ENCODE measurements around the gene PIP5K1A. TPM values are rescaled to one million over a fixed set of nuclear protein-coding genes. Genes with fewer than 3 reads are reported as not detected.
"Not testable (repeated sequence)": the region's sequence is repeated elsewhere in the genome, so short reads cannot be mapped to it uniquely, and the experiment has no call there.

PIP5K1A gene
- total RNA-seq, 4 donors from 2014 or later = 52.6 to 89.0 (median 62.4) TPM

- Histone ChIP-seq H3K27ac (no peak overlapping the region), H3K27me3 (no peaks in the 10 kb centered on the region), H3K4me3 (no peak overlapping the region), H3K36me3 (no peaks in the 10 kb centered on the region), H3K9me3 (no peaks in the 10 kb centered on the region), H3K4me1 (peaks cover 4 to 37% (median 22%) of the 10 kb centered on the region in 4 donors)
- 74 to 81% methylated on average over 7 of the region's 7 CpGs for WGBS, 2 donors
- TF ChIP-seq POLR2A (IDR thresholded peaks at IDR 0.05) (no peak), EP300 (IDR thresholded peaks at IDR 0.05) (no peak)
- TF ChIP-seq, protein P1, sequence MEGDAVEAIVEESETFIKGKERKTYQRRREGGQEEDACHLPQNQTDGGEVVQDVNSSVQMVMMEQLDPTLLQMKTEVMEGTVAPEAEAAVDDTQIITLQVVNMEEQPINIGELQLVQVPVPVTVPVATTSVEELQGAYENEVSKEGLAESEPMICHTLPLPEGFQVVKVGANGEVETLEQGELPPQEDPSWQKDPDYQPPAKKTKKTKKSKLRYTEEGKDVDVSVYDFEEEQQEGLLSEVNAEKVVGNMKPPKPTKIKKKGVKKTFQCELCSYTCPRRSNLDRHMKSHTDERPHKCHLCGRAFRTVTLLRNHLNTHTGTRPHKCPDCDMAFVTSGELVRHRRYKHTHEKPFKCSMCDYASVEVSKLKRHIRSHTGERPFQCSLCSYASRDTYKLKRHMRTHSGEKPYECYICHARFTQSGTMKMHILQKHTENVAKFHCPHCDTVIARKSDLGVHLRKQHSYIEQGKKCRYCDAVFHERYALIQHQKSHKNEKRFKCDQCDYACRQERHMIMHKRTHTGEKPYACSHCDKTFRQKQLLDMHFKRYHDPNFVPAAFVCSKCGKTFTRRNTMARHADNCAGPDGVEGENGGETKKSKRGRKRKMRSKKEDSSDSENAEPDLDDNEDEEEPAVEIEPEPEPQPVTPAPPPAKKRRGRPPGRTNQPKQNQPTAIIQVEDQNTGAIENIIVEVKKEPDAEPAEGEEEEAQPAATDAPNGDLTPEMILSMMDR (IDR thresholded peaks at IDR 0.05) = no peak
- no peak for DNase-seq (ENCODE audit: low spot score in 2 of 2)
Observed at GRCh38 chr1:151192047-151192446, 6.3 kb upstream of the PIP5K1A start.

DNA sequence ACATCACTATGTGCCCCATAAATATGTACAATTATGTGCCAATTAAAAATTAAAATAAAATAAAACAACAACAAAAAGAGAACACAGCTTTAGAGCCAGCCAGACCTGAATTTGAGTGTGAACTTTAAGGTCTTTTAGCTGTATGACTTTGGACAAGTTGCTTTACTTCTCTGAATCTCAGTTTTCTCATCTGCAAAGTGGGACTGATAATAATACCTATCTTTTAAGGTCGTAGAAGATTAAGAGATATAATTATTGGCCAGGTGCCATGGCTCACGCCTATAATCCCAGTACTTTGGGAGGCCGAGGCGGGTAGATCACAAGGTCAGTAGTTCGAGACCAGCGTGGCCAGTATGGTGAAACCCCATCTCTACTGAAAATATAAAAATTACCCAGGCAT, 5.0 kb upstream of the PIP5K1A start:
- H3K27me3 ChIP-seq = no peaks in the 10 kb centered on the region
- no peak for DNase-seq (ENCODE audit: low spot score in 2 of 2)
- H3K4me1 ChIP-seq = peaks cover 4 to 31% (median 20%) of the 10 kb centered on the region in 4 donors
- no peaks in the 10 kb centered on the region for H3K9me3 ChIP-seq
- no peaks in the 10 kb centered on the region for H3K36me3 ChIP-seq
- H3K4me3 ChIP-seq = no peak overlapping the region
- WGBS, 2 donors = 76% methylated on average over 6 of the region's 6 CpGs
- TF ChIP-seq POLR2A (IDR thresholded peaks at IDR 0.05) (no peak), EP300 (IDR thresholded peaks at IDR 0.05) (no peak)
- TF ChIP-seq, protein P1 (IDR thresholded peaks at IDR 0.05) = no peak
- H3K27ac ChIP-seq = no peak overlapping the region

DNA sequence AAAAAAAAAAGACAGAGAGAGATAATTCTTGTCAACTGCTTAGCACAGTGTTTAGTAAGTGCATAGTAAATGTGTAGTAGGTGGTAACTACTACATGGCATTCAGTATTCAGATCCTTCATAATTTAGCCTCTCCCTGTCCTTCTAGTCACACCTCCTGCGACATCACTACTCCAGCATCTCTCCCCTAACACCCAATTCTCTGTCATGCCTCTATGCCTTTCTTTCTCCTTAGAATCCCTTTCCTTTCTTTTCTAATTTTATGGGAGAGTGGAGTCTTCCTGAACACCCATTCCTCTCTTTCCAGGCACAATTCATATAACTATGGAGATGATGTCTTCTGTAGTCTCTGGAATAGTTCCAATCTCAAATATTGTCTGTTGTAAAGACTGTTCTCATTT, 4.5 kb upstream of the PIP5K1A start:
- Histone ChIP-seq H3K9me3 (no peaks in the 10 kb centered on the region), H3K27me3 (no peaks in the 10 kb centered on the region), H3K4me1 (peaks cover 4 to 26% (median 15%) of the 10 kb centered on the region in 4 donors), H3K27ac (no peak overlapping the region), H3K36me3 (no peaks in the 10 kb centered on the region), H3K4me3 (no peak overlapping the region)
- 68 to 76% methylated on average over 1 of the region's 1 CpG for WGBS, 2 donors
- no peak for DNase-seq (ENCODE audit: low spot score in 2 of 2)
- TF ChIP-seq, protein P1 (IDR thresholded peaks at IDR 0.05) = no peak
- TF ChIP-seq EP300 (IDR thresholded peaks at IDR 0.05) (no peak), POLR2A (IDR thresholded peaks at IDR 0.05) (no peak)

DNA sequence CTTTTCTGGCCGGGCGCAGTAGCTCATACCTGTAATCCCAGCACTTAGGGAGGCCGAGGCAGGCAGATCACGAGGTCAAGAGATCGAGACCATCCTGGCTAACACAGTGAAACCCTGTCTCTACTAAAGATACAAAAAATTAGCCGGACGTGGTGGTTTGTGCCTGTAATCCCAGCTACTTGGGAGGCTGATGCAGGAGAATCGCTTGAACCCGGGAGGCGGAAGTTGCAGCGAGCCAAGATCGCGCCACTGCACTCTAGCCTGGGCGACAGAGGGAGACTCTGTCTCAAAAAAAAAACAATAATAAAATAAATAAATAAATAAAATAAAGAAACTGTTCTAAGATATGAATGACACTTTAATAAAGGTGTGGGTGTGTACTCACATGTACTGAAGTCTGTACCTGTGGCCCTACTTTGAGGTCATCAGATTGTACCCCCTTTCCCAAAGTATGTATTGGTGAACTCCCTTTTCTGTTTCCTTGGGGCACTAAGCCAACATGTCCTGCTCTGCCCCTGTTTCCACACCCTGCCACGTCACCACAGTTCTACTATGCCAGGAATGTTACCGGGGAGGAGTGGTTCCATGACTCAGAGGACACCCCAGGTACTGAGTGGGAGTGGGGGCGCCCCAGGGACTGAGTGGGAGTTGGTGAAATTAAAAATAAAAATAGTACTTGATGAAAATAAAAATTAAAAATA, 3.3 kb upstream of the PIP5K1A start:
- not testable (repeated sequence) for H3K27me3 ChIP-seq, H3K9me3 ChIP-seq, H3K36me3 ChIP-seq, H3K4me3 ChIP-seq
- DNase-seq (ENCODE audit: low spot score in 2 of 2) = peak; percentile 43 to 48
- WGBS, 2 donors = 76 to 80% methylated on average over 17 of the region's 17 CpGs
- Histone ChIP-seq H3K27ac (peak overlapping the region in 2 of 4 donors; percentile 48 to 68), H3K4me1 (peaks cover 0 to 27% (median 15%) of the 10 kb centered on the region in 4 donors)

- Histone ChIP-seq H3K4me3 (peak overlapping the region in 1 of 4 donors; percentile 6), H3K36me3 (no peaks in the 10 kb centered on the region), H3K4me1 (peaks cover 0 to 34% (median 22%) of the 10 kb centered on the region in 4 donors), H3K27me3 (no peaks in the 10 kb centered on the region), H3K27ac (peak overlapping the region in 3 of 4 donors; percentile 44 to 68 (median 48)), H3K9me3 (no peaks in the 10 kb centered on the region)
- DNase-seq (ENCODE audit: low spot score in 2 of 2) = peak; percentile 42 to 91
- TF ChIP-seq EP300 (IDR thresholded peaks at IDR 0.05) (peak in 1 of 2 donors; percentile 27), POLR2A (IDR thresholded peaks at IDR 0.05) (no peak)
- TF ChIP-seq, protein P1 (IDR thresholded peaks at IDR 0.05) = peak; percentile 33 to 65 (median 47)
- 31 to 43% methylated on average over 14 of the region's 14 CpGs for WGBS, 2 donors
Observed at GRCh38 chr1:151196292-151196800, 2.0 kb upstream of the PIP5K1A start.
